ENCODE data around the gene ATG4D.
"Not testable (repeated sequence)": the region's sequence is repeated elsewhere in the genome, so short reads cannot be mapped to it uniquely, and the experiment has no call there.

ATG4D gene

DNA sequence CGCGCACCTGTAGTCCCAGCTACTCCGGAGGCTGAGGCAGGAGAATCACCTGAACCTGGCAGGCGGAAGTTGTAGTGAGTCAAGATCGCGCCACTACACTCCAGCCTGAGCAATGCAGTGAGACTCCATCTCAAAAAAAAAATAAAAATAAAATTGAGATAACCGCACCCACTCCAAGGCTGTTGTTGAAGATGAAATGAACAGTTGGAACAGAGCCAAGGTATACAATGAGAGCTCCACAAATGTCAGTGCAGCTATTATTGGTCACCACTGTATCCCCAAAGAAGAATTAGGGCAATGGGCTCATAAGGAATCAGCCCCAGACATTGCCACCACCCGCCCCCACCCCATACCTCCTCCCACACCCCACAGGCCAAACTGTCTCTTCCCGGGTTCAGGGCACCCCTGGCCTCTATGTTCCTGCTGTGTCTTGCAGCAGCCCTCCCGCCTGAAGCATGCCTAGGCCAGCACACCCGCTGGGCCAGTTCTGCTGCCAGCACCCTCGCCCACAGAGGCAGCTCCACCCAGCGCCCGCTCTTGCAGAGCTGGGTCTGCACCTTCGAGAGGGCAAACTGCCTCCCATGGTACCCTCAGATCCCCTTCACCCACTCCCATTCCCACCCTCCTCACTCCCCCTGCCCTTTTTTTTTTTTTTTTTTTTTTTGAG lies 22.9 kb upstream of the ATG4D start:
- no peak for DNase-seq

DNA sequence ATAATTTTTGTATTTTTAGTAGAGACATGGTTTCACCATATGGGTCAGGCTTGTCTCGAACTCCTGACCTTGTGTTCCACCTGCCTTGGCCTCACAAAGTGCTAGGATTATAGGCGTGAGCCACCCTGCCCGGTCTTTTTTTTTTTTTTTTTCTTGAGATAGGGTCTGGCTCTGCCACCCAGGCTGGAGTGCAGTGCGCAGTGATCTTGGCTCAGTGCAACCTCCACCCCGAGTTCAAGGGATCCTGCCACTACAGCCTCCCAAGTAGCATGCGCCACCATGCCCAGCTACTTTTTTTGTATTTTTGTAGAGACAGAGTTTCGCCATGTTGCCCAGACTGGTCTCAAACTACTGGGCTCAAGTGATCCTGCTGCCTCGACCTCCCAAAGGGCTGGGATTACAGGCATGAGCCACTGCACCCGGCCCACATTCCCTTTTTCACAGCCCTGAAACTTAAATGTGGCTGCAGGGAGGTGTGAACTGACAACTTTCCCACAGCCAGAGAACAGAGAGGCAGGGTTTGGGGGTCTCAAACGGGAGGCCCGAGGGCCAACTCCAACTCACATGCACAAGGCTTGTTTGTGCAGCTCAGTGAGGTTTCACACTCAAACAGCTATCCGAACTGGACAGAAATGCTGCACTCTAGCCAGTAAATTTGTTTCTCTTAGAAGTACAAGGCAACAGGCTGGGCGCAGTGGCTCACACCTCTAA lies 22.1 kb upstream of the ATG4D start:
- no peak for DNase-seq

DNA sequence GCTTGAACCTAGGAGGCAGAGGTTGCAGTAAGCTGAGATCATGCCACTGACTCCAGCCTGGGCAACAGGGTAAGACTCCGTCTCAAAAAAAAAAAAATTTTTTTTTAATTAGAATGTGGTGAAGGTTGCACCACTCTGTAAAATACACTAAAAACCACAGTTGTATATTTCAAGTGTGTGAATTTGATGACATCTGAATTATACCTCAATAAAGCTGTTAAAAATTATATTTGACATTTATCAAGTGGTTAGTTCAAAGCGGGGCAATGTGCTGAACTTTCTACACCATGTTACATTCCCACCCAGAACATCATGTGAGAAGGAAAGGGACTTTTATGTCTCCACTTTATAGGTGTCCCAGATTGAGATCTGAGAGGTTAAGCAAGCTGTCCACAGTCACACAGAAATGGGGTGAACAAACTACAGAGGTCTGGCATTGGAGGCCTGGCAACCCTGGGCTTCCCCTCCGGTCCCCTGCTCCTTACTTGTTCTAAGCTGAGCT lies 20.5 kb upstream of the ATG4D start:
- no peak for DNase-seq

DNA sequence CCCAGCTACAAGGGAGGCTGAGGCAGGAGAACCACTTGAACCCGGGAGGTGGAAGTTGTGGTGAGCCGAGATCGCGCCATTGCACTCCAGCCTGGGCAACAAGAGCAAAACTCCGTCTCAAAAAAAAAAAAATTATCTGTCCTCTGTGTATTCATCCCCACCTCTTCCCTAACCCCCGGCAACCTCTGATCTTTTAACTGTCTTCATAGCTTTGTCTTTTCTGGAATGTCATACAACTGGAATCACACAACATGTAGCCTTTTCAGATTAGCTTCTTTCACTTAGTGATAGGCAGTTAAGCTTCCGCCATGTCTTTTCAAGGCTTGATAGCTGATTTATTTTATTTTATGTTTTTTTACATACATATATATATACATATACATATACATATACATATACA lies 18.1 kb upstream of the ATG4D start:
- DNase-seq = no peak

DNA sequence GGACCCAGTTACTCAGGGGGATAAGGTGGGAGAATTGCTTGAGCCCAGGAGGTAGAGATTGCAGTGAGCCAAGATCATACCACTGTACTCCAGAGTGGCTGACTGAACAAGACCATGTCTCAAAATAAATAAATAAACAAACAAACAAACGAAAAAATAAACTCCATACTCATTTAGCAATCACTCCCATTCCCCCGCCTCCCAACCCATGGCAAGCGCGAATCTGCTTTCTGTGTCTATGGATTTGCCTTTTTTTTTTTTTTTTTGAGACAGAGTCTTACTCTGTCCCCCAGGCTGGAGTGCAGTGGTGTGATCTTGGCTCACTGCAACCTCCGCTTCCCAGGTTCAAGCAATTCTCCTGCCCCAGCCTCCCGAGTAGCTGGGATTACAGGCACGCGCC lies 16.8 kb upstream of the ATG4D start:
- not testable (repeated sequence) for DNase-seq

DNA sequence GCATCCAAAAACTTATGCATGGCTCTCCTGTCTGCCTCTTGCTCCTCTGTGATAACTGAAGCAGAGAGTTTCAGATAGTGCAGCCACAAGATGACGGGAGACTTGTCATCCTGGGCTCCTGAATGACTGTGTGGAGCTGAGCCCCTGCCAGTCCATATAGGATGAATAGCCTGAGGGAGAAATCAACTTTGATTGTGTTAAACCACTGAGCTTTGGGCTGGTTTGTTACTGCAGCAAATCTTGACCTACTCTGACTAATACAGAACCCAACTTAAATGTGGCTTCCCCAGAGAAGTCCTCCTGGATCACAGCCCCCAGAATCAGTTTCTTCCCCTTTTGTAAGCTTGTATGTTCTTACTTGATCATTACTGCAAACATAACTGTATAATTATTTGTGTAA lies 11.2 kb upstream of the ATG4D start:
- DNase-seq = no peak

DNA sequence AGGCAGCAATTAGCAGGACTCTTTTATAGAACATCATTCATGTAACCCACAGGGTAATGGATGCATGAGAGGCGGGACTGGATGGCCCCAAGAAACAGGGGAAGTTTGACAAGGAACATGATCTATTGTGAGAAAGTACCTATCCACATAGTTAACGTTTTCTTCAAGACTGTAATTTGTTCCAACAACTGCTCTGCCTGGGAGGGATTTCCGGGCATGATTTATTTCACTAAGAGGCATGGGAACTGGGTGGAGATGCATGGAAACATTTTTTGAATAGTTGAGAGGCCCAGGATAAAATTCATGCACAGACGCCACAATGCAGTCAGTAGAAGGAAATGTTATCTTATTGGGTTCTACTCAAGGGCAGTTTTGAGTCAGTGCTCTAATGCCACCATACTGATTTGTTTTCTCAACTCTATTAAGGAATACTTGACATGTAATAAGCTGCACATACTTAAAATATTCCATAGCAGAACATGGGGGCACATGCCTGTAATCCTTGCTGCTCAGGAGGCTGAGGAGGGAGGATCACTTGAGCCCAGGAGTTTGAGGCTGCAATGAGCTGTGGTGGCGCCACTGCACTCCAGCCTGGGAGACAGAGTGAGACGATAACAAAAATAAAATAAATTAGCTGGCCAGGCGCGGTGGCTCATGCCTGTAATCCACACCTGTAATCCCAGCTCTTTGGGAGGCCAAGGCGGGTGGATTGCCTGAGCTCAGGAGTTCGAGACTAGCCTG lies 9.9 kb upstream of the ATG4D start:
- no peak for DNase-seq

DNA sequence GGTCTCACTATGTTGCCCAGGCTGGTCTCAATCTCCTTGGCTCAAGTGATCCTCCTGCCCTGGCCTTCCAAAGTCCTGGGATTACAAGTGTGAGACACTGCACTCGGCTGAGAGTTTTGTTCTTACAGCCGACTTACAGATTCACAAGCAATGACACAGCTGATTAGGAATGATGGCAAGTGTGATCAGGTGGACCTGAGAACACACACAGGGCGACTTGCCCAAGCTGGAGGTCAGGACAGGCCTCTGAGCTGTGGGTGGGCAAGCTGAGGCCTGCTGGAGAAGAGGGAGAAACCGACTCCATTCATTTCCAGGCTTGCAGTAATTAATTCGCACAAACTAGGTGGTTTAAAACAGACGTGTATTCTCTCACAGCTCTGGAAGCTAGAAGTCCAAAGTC lies 8.1 kb upstream of the ATG4D start:
- no peak for DNase-seq

DNA sequence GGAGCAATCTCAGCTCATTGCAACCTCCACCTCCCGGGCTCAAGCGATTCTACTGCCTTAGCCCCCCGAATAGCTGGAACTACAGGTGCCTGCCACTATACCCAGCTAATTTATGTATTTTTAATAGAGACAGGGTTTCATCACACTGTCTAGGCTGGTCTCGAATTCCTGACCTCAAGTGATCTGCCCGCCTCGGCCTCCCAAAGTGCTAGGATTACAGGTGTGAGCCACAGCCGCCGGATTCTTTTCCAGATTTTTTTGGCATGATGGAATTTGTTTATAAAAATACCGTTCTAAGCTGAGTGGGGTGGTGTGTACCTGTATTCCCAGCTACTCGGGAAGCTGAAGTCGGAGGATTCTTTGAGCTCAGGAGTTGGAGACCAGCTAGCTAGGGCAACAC lies 6.0 kb upstream of the ATG4D start:
- DNase-seq = no peak

DNA sequence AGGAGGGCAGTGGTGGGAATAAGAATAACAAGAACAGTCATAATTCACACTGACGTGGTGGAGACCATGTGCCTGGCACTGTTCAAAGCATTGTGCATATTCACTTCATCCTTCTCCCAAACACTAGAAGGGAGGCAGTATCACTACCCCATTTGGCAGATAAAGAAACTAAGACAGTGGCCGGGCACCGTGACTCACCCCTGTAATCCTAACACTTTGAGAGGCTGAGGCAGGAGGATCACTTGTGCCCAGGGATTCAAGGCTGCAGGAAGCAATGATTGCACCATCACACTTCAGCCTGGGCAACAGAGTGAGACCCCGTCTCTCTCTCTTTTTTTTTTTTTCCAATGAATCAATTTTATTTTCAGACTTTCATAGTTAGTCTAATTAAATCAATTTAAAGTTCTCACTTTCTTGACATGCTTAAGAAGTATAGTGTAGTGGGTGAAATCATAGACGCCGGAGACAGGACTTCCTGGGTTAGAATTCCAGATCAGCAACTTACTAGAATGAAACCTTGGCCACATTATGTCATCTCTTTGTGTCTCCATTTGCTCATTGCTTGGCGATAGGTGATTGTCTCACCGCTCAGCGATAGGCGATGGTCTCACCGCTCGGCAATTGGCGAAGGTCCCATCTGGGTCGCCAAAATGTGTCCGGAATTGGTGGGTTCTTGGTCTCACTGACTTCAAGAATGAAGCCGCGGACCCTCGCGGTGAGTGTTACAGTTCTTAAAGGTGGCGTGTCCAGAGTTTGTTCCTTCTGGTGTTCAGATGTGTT lies 5.3 kb upstream of the ATG4D start:
- no peak for DNase-seq

DNA sequence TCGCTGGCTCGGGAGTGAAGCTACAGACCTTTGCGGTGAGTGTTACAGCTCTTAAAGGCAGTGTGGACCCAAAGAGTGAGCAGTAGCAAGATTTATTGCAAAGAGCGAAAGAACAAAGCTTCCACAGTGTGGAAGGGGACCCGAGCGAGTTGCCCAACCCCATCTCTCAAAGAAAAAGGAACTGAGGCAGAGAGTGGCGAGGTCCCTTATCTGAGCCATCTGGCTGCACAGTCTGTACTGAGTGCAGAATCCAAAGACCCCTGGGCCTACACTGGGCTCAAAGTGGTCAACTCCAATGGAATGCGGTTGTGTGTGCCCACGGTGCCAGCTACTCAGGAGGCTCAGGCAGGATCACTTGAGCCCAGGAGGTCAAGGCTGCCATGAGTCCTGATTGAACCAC lies 4.7 kb upstream of the ATG4D start:
- not testable (repeated sequence) for DNase-seq

DNA sequence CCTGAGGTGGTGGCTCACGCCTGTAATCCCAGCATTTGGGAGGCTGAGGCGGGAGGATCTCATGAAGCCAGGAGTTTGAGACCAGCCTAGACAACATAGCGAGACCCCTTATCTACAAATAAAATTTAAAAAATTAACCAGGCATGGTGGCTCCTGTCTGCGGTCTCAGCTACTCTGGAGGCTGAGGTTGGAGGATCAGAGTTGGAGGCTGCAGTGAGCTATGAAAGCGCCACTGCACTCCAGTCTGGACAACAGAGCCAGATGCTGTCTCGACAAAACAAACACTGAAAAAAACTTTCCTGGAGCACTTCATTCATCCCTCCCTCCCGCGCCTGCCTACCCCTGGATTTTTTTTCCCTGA lies 665 bp upstream of the ATG4D start:
- DNase-seq = no peak

DNA sequence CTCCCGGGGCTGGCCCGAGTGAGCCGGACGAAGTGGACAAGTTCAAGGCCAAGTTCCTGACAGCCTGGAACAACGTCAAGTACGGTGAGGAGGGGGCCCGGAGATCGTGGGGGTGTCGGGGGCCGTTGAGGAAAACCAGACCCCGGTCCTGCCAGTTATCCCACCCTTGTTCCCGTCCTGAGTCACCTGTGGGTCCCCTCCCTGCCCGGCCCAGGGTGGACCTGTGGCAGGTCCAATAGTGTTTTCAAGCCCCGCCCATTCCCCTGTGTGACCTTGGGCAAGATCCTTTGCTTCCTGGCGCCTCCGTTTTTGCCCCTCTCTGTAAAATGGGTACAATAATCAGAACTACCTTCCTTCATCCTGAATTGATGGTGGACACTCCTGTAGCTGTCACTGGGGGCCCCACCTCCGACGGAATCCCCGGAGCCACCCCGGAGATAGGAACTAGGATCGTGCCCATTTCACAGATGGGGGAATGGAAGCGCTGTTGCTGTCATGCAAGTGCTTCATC lies 593 bp downstream of the ATG4D start:
- peak; percentile 48 for DNase-seq

DNA sequence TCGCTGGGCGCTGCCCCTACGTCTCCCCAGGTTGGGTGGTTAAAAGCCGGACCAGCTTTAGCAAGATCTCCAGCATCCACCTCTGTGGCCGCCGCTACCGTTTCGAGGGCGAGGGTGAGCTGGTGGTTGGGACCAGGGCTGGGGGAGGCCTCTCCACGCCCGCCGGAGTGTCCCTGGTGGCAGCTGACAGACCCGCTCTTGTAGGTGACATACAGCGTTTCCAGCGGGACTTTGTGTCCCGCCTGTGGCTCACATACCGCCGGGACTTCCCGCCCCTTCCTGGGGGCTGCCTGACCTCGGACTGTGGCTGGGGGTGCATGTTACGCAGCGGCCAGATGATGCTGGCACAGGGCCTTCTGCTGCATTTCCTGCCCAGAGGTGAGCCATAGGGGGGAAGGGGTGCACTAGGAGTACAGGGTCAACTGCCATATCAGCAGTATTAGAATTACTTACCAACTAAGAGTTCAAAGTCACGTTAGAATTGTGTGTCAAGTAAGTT lies 1.1 kb downstream of the ATG4D start:
- no peak for DNase-seq

DNA sequence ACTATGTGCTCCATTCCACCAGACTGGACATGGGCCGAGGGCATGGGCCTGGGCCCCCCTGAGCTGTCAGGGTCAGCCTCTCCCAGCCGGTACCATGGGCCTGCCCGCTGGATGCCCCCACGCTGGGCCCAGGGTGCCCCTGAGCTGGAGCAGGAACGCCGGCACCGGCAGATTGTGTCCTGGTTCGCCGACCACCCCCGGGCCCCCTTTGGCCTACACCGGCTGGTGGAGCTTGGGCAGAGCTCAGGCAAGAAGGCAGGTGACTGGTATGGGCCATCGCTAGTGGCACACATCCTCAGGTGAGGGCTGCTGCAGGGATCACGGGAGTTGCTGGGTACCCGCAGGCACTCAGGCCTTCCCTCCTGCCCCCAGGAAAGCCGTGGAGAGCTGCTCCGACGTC lies 3.1 kb downstream of the ATG4D start:
- no peak for DNase-seq

DNA sequence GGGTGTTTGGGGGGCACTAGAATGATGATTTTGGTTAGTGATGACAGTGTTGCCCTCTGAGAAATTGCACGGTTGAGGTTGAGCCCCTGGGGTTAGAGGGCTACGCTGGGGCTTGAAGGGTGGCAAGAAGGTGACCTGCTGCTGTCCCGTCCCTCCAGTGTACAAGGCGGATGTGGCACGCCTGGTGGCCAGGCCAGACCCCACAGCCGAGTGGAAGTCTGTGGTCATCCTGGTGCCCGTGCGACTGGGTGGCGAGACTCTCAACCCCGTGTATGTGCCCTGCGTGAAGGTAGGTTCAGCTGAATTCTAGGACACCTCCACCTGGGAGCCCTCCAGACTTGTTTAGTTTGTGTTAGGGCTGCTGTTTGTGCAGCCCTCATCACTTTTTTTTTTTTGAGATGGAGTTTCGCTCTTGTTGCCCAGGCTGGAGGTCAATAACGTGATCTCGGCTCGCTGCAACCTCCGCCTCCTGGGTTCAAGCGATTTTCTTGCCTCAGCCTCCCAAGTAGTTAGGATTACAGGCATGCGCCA lies 5.1 kb downstream of the ATG4D start:
- DNase-seq = no peak

DNA sequence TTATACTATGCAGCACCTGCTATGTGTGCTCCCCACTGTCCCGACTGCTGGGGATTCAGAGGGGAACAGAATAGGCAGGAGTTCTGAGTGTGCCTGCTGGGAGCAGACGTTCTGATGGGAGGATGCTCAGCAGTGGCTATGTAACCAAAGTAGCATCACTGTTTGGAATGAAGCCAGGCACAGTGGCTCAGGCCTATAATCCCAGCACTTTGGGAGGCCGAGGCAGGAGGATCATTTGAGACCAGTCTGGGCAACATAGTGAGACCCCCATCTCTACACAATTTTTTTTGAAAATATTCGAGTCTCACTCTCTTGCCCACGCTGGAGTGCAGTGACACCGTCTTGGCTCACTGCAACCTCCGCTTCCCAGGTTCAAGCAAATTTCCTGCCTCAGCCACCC lies 6.0 kb downstream of the ATG4D start:
- DNase-seq = no peak

DNA sequence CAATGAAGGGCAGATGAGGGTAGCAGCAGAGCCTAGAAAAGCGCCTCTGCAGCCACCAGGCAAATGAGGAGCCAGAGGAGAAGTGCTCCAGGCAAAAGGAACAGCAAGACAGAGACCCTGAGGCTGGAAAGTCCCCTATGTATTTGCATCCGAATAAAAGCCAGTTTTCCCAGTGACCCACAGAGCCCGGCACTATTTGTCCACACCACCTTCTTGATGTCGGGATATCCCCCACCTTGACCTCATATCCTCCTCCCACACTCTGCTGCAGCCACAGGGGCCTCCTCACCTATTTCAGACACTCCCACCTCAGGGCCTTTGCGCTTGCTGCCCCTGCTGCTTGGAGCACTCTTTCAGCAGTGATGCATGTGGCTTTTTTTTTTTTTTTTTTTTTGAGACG lies 6.6 kb downstream of the ATG4D start:
- no peak for DNase-seq

DNA sequence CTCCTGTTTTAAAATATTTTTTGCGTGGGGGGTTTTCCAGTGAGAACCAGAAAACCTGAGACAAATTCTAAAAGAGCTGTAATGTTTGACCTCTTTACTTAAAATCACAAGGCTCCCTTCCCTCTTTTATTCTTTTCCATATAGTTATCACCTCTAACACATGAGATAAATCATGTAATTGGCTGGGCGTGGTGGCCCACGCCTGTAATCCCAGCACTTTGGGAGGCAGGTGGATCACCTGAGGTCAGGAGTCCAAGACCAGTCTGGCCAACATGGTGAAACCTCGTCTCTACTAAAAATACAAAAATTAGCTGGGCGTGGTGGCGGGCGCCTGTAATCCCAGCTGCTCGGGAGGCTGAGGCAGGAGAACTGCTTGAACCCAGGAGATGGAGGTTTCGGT lies 7.3 kb downstream of the ATG4D start:
- DNase-seq = not testable (repeated sequence)

DNA sequence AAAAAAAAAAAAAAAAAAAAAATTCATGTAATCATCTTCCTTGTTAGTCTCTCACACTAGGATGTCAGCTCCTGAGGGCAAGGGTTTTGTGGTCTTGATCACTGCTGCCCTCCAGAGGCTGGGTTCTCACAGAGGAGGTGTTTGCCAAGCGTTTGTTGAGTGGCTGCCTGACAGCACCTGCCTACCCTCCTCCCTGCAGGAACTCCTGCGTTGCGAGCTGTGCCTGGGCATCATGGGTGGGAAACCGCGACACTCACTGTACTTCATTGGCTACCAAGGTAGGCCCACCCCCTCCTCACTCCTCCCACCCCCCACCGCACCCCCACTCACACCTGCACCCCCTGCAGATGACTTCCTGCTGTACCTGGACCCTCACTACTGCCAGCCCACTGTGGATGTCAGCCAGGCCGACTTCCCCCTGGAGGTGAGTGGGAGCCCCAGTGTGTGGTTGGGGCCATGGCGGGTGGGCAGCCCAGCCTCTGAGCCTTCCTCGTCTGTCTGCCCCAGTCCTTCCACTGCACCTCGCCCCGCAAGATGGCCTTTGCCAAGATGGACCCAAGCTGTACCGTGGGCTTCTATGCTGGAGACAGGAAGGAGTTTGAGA lies 8.1 kb downstream of the ATG4D start:
- peak; percentile 63 for DNase-seq

DNA sequence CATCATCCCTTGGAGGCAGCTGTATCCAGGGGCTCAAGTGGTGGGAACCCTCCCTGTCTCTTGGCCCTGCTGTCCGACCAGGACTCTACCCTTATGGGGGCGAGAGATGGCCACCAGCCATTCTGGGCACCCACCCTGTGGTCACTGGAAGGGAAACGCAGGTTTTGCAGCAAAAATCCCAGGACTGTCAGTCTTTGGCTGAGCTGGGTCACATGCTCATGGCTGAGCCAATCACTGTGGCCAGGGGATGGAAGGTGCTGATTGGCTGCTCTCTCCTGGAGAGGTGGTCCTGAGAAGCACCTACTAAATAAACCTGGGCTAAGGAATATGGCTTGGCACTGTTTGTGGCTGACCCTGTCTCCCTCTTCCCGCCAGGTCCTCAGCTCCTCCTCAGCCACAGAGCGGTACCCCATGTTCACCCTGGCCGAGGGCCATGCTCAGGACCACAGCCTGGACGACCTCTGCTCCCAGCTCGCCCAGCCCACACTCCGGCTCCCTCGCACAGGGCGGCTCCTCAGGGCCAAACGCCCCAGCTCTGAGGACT lies 8.9 kb downstream of the ATG4D start:
- DNase-seq = peak; percentile 62

All from stimulated activated CD4-positive, alpha-beta T cell treated with anti-CD3 and anti-CD28 coated beads, Interleukin-15, amount 100 ng/mL, for 24 hours (primary cell).